Ishikawa (cell line): ENCODE results near the gene IL21R.

Experiments
- CEBPB ChIP-seq: IDR thresholded peaks from 2 replicates; pipeline ENCODE4 v1.6.1; 2012
- CREB1 ChIP-seq: IDR thresholded peaks from 2 replicates; pipeline ENCODE4 v1.6.1; 2012; ENCODE audit warnings: low read depth
- EGR1 ChIP-seq: IDR thresholded peaks from 2 replicates; pipeline ENCODE4 v1.6.1; 2012
- EP300 ChIP-seq: IDR thresholded peaks from 2 replicates; pipeline ENCODE4 v1.6.1; 2012; ENCODE audit warnings: borderline replicate concordance
- FOXM1 ChIP-seq: IDR thresholded peaks from 2 replicates; pipeline ENCODE4 v1.6.1; 2012; ENCODE audit warnings: low read depth, borderline replicate concordance
- MAX ChIP-seq: IDR thresholded peaks from 2 replicates; pipeline ENCODE4 v1.6.1; 2012
- NFIC ChIP-seq: IDR thresholded peaks from 2 replicates; pipeline ENCODE4 v1.6.1; 2012
- RAD21 ChIP-seq: IDR thresholded peaks from 2 replicates; pipeline ENCODE4 v1.6.1; 2012; ENCODE audit warnings: low read depth
- REST ChIP-seq: IDR thresholded peaks from 2 replicates; pipeline ENCODE4 v1.6.1; 2012; ENCODE audit warnings: low read depth, mild to moderate bottlenecking
- TAF1 ChIP-seq: IDR thresholded peaks from 2 replicates; pipeline ENCODE4 v1.6.1; 2012; ENCODE audit warnings: low read depth, mild to moderate bottlenecking
- TCF12 ChIP-seq: IDR thresholded peaks from 2 replicates; pipeline ENCODE4 v1.6.1; 2012; ENCODE audit warnings: low read depth
- TEAD4 ChIP-seq: IDR thresholded peaks from 2 replicates; pipeline ENCODE4 v1.6.1; 2012
- USF1 ChIP-seq: IDR thresholded peaks from 2 replicates; pipeline ENCODE4 v1.6.1; 2012
- YY1 ChIP-seq: IDR thresholded peaks from 2 replicates; pipeline ENCODE4 v1.6.1; 2012; ENCODE audit warnings: low read depth
- ZBTB7A ChIP-seq: IDR thresholded peaks from 2 replicates; pipeline ENCODE4 v1.6.1; 2012; ENCODE audit warnings: low read depth

The IL21R gene

GRCh38 chr16:27389272-27389961, 12.6 kb upstream of the IL21R start:
- TF ChIP-seq TEAD4 (no peak), FOXM1 (no peak), USF1 (no peak), TCF12 (no peak), MAX (no peak), EP300 (no peak), YY1 (no peak), ZBTB7A (no peak), RAD21 (no peak), CEBPB (no peak), TAF1 (no peak), NFIC (no peak)

- no peak for TF ChIP-seq FOXM1
- TF ChIP-seq RAD21, result no peak
- TF ChIP-seq EGR1, result no peak
- no peak for TF ChIP-seq CREB1
- TF ChIP-seq TCF12, result no peak
- TF ChIP-seq NFIC, result no peak
- TF ChIP-seq TAF1, result no peak
- no peak for TF ChIP-seq EP300
Measured at GRCh38 chr16:27390151-27390550, 11.8 kb upstream of the IL21R start.

- TF ChIP-seq TCF12, result no peak
- TF ChIP-seq EP300, result no peak
- TF ChIP-seq YY1, result no peak
- TF ChIP-seq RAD21, result no peak
- TF ChIP-seq TEAD4, result no peak
- TF ChIP-seq ZBTB7A, result no peak
- no peak for TF ChIP-seq EGR1
- TF ChIP-seq TAF1, result no peak
- no peak for TF ChIP-seq USF1
- TF ChIP-seq NFIC, result no peak
- no peak for TF ChIP-seq REST
- TF ChIP-seq CREB1, result no peak
- TF ChIP-seq MAX, result no peak
- no peak for TF ChIP-seq CEBPB
- no peak for TF ChIP-seq FOXM1
Measured at GRCh38 chr16:27392671-27393070, 9.3 kb upstream of the IL21R start.

GRCh38 chr16:27394516-27394915, 7.5 kb upstream of the IL21R start:
- TF ChIP-seq TEAD4 (no peak), FOXM1 (no peak), CREB1 (no peak), REST (no peak), YY1 (no peak), RAD21 (no peak)

- TF ChIP-seq USF1 (no peak), ZBTB7A (no peak), TAF1 (no peak), EP300 (no peak), YY1 (no peak), MAX (no peak), CEBPB (no peak), EGR1 (no peak), FOXM1 (no peak), CREB1 (no peak), NFIC (no peak), RAD21 (no peak), TEAD4 (no peak)
Measured at GRCh38 chr16:27398894-27399853, 2.8 kb upstream of the IL21R start.
